ENCODE measurements around the gene JARID2. TPM values are rescaled to one million over a fixed set of nuclear protein-coding genes. Genes with fewer than 3 reads are reported as not detected.

JARID2 gene
- total RNA-seq, 1 donor from 2014 or later = 66.1 TPM

GRCh38 chr6:15360300-15360699 is 114.4 kb downstream of the JARID2 start:
- Mint-ChIP-seq H3K36me3 (ENCODE audit: low read depth, unreplicated experiment) (no peaks in the 10 kb centered on the region), H3K27ac (ENCODE audit: unreplicated experiment) (no peak overlapping the region), H3K4me1 (ENCODE audit: unreplicated experiment) (peaks cover 15% of the 10 kb centered on the region), H3K4me3 (ENCODE audit: unreplicated experiment) (no peak overlapping the region), H3K9me3 (ENCODE audit: unreplicated experiment) (no peaks in the 10 kb centered on the region), H3K27me3 (ENCODE audit: unreplicated experiment) (peaks cover 6% of the 10 kb centered on the region)
- TF ChIP-seq CTCF (IDR thresholded peaks at IDR 0.05; ENCODE audit: unreplicated experiment) = no peak
- DNase-seq (ENCODE audit: low spot score) = no peak

DNA sequence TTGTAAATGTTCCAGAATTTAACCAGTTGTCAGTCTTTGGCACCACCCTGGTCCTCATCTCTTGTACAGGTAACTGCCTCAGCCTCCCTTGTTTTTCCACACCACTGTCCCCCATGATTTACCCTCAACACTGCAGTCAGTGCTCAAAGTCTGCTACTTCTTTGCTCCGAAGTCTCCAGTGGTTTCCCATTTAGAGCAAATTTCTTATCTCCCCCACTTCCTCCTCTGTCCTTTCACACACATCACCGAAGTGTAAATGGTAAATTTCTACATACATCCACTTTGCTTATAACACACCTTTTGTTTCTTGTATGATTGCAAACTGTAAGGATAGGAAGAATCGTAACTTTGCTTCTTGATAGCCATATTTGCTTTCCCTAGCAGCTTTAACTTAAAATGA is 115.3 kb downstream of the JARID2 start:
- DNase-seq (ENCODE audit: low spot score) = no peak
- Mint-ChIP-seq H3K36me3 (ENCODE audit: low read depth, unreplicated experiment) (no peaks in the 10 kb centered on the region), H3K4me3 (ENCODE audit: unreplicated experiment) (no peak overlapping the region), H3K27me3 (ENCODE audit: unreplicated experiment) (peaks cover 6% of the 10 kb centered on the region), H3K4me1 (ENCODE audit: unreplicated experiment) (peaks cover 16% of the 10 kb centered on the region), H3K9me3 (ENCODE audit: unreplicated experiment) (no peaks in the 10 kb centered on the region), H3K27ac (ENCODE audit: unreplicated experiment) (no peak overlapping the region)
- no peak for TF ChIP-seq CTCF (IDR thresholded peaks at IDR 0.05; ENCODE audit: unreplicated experiment)

- Mint-ChIP-seq H3K27me3 (ENCODE audit: unreplicated experiment) (peaks cover 1% of the 10 kb centered on the region), H3K9me3 (ENCODE audit: unreplicated experiment) (no peaks in the 10 kb centered on the region), H3K36me3 (ENCODE audit: low read depth, unreplicated experiment) (no peaks in the 10 kb centered on the region), H3K4me3 (ENCODE audit: unreplicated experiment) (no peak overlapping the region), H3K4me1 (ENCODE audit: unreplicated experiment) (peaks cover 25% of the 10 kb centered on the region), H3K27ac (ENCODE audit: unreplicated experiment) (no peak overlapping the region)
- no peak for DNase-seq (ENCODE audit: low spot score)
- no peak for TF ChIP-seq CTCF (IDR thresholded peaks at IDR 0.05; ENCODE audit: unreplicated experiment)
Measured at GRCh38 chr6:15362274-15363160, 116.6 kb downstream of the JARID2 start.

DNA sequence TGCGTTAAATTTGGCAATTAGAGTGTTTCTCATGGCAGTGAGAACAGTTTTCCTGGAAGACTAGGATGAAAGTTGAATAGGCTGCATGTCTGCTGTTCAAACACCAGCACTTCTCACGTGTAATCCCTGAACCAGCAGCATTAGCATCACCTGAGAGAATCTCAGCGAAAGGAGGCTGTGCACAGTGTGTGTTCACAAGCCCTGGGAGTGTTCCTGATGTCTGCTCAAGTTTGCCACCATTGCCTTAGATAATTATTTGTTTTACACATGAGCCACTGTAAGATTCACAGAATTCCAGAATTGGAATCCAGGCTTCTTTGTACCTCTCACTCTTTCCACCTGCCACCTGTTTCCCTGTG is 117.3 kb downstream of the JARID2 start:
- Mint-ChIP-seq H3K4me3 (ENCODE audit: unreplicated experiment) (no peak overlapping the region), H3K9me3 (ENCODE audit: unreplicated experiment) (no peaks in the 10 kb centered on the region), H3K27me3 (ENCODE audit: unreplicated experiment) (peaks cover 1% of the 10 kb centered on the region), H3K36me3 (ENCODE audit: low read depth, unreplicated experiment) (no peaks in the 10 kb centered on the region), H3K4me1 (ENCODE audit: unreplicated experiment) (peaks cover 27% of the 10 kb centered on the region), H3K27ac (ENCODE audit: unreplicated experiment) (no peak overlapping the region)
- no peak for TF ChIP-seq CTCF (IDR thresholded peaks at IDR 0.05; ENCODE audit: unreplicated experiment)
- no peak for DNase-seq (ENCODE audit: low spot score)
